ENCODE results near the gene NAA11.
"Not testable (repeated sequence)": the region's sequence is repeated elsewhere in the genome, so short reads cannot be mapped to it uniquely, and the experiment has no call there.

Gene NAA11

DNA sequence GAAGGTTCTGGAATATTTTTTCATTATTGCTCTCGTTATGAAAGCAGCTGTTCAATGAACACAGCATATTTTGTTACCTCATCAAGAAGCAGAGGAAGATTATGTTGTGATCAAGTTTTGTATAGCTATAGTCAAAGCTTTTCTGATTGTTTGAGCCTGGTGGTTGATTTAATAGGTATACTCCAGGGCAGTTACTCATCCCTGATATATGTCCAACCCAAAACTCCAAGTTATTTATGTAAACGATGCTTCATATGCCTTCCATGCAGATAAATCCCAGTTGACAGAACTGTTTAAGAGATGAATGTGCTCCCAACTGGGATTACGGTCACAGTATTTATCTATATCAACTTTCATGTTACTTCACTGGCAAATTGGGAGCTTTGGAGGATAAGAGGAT is 19.1 kb downstream of the NAA11 start:
- no peak for DNase-seq

DNA sequence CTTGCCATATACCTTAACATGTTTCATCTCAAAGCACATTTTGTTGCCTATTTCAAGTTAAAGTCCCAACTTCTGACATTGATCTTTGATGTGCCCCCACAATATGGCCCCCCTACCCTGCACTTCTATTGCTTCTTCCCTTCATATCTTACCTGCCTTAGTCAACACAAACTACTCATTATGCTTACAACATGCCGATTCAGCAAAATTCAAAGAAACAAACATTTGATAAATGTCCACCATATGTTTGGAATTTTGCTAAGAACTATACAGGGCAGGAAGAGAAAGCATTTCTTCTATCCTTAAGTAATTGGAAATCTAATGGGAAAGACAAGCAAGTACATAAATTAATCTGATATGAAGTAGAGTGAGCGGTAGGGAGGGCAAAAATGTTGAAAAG is 25.6 kb downstream of the NAA11 start:
- no peak for DNase-seq

DNA sequence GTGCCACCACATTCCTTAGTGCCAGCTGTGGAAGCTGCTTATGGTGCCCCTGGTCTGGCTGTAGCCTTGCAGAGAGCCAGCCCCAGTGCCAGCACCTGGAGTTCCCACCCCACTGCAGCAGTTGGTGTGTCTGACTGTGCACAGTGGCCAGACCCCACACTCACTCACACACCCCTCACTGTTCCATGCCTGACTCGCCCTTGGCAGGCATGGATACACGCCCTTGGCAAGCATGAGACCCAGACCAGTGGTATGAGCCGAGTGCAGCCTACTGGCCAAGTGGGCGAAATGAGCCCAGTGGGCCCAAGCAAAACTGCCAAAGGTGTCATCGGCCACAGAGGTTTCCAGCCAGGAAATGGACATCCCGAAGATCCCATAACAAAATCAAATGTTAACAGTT is 27.4 kb downstream of the NAA11 start:
- DNase-seq: no peak

DNA sequence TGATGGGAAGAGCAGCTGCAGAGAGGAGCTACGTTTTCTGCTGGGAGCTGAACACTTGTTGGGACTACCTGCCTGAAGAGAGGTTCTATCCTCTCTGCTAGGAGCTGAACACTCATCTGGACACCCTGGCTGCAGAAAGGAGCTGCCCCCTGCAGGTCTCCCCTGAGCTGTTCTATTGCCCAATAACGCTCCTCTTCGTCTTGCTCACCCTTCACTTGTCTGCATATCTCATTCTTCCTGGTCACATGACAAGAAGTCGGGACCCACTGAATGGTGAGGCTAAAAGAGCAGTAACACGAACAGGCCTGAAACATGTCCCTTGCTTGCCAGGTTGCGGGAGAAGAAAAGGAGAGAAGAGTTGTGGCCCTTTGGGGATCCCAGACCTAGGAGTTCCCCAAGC is 27.8 kb downstream of the NAA11 start:
- DNase-seq: no peak

DNA sequence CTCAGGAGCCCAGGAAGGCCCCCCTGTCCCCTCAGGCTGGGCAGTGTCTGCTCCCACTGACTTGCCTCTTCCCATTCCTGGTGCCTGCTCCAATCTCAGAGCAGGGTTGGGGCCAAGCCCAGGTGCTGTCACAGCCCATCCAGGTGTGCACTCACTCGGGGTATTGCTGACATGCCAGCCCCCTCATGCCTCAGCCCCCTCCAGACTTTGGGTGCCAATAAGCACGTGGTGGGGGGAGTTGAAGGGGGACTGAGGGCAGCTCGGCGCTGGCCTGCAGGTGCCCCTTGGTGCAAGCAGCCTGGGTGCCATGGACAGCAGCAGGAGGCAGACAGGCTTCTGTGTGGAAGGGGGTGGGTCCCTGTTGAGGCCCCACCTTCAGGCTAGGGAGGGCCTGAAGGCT is 28.4 kb downstream of the NAA11 start:
- no peak for DNase-seq

DNA sequence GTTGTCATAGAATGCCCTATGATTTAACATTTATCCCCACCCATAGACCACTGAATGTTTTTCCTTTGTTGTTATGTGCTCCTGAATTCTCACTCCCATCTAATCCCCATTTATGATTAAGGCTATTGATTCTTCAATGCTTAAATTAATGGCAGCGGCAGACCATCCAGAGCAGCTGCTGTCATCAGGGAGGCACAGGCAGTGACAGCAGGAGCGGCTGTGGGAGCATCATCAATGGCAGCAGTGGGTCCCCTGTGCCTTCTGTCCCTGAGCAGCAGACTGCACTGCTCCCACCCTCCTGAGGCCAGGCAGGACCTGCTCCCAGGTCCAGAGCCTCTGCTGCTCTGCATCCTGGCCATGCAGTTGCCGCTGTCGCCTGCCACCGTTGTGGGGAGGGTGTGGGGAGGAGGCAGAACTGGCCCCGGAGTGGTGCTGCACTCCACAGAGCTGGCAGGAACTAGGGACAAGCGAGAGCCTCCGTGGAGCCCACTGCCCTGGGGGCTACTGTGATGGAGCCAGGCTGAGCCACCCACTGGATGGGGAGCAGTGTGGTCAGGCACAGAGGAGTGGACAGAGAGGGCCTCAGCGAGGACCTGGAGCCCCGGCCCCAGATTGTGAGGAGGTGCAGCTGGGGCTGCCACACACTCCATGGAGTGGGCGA is 29.0 kb downstream of the NAA11 start:
- no peak for DNase-seq

DNA sequence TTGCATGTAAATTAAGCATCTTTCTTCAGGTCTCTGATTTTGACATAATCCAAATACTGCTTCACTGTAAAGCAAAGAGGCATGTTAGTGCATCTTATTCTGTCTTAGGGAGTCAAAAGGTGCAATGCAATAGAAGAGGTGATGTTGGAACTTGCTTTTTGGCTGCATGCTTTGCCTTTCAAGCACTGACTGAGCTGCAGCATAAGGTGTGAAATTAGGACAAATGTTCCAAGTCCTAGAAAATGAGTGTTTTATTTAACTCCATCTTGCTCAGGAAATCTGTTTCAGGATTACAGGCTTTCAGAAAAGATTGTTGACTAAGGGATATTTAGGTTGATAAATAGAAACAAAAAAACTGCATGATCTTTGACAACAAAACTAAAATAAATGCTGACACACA is 30.8 kb downstream of the NAA11 start:
- DNase-seq: no peak

DNA sequence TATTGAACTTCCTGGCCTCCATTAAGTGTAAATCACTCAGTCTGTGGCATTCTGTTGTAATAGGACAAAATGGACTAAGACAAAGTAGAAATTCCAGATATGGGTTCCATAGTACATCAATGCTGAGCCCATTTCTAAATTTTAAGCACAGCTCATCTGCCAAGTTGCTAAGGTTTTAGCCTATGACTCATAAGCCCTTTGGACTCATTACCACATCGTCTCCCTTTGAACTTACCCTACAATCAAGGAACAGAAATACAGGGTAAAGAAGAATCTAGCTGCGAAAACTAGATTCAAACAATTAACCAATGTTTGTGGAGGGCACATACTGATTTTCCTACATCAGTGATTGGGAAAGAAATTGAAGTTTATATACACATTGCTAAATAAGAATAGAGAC is 31.8 kb downstream of the NAA11 start:
- no peak for DNase-seq

DNA sequence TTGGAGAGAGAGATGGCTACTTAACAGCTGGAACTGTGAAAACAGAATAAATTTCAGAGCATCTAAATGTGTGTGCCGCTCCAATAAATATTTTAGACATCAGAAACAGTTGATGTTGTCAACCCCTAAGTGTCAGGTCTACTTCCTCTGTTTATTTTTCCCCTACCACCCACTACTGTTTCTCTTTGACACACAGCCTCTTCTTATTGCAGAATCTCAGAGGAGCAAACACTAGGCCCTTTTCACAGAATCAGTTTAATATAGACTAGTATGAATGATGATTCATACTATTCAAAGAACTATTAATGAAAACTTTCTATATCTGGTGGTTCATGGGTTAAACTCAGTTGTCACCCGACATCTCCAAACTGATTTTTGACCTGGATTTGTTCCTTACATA is 33.9 kb downstream of the NAA11 start:
- DNase-seq: no peak

DNA sequence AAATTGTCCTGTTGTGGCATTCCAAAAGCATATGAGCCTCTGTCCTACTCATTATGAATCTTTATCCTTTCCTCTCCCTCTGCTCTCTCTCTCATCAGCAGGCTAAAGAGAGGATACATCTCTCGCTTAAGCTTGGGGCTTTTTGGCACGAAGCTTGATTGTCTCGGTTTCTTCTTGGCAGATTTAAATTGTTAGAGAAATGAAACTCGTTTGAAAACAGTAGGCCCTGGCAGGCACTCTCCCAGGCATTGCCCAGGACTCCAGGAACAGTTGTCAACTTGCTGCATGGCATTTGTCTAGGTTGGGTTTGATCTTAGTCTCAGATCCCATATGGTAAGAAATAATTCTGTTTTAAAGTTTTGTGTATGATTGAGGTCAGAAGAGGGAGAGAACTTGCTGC is 35.5 kb downstream of the NAA11 start:
- no peak for DNase-seq

DNA sequence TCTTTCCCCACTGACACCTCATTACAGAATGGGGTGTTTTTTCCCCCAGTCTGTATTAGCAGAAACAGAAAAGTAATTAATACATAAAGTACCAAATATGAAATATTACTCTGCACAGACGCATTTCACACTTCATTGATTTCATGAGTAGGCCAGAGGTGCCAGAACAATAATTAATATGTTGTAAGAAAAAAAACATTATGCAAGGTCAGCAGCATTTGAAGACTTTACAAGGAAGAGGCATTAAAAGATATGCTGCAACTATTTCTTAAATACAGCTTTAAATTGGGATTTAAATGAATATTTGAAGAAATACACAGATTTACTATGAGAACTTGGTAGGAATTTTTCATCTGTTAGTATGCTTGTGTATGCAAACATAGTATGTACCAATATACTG is 37.7 kb downstream of the NAA11 start:
- DNase-seq: no peak

DNA sequence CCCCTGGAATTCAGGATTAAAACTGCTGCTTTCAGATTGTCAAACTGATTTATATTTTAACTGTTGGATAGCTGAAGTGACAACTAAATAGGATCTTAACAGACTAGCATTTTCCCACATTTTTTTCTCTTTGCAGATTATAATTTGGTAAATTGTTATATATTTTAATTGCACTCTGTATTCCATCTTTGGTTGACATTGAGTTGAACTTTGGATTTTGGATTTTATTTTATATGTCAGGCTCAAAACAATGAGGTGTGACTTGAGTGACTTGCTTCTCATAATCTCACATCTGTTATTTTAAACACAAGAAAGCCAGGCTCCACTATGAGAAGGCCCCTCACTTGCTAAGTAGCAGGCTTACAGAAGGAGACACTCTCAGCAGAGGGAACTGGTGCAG is 38.1 kb downstream of the NAA11 start:
- DNase-seq: no peak

DNA sequence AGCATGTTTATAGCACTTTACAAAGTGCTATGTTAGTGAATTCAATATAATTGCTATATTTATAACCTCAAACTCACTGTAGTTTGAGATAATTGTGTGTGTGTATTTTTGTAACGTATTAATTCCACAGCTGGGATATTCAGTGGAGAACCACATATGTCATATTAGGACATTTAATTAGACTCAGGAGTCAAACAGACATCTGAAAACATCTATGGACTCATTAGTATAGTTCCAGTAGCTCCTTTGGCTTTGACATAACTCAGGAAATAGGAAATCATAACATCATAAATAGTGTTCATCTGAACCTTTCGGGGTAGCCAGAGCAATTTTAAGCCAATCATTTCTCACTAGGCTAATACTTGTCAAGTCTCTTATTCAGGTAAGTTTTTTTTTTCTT is 38.8 kb downstream of the NAA11 start:
- DNase-seq: no peak

DNA sequence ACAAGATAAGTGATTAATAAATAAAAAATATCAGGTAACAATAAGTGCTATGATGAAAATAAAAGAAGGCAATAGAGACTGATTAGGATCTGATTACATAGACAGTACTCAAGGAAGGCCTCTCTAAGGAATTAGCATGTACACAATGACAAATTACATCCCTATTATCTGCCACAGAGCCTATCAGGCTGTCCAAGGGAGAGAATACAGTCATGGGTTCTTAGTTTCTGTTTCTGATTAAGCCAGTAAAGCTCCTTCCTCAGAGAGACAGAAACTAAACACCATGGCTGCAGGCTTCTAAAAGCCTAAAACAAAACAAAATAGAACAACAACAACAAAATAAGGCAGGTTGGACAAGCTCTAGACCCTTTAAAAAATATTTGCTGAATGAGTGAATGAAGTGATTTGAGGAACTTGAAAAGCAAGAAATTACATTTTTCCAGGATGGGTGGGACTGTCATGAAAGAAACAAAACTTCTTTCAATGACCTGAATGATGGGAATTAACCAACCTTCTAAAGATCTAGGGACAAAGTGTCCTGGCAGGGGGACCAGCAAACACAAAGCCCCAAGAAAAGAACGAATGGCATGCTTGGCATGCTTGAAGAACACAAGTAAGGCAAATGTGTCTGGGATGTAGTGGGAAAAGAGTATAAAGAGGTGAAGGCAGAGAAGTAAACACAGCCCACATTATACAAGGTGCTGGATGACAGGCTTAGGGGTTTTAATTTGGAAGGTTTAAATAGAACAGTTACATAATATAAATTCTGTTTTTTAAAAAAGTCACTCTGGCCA is 44.1 kb downstream of the NAA11 start:
- no peak for DNase-seq

DNA sequence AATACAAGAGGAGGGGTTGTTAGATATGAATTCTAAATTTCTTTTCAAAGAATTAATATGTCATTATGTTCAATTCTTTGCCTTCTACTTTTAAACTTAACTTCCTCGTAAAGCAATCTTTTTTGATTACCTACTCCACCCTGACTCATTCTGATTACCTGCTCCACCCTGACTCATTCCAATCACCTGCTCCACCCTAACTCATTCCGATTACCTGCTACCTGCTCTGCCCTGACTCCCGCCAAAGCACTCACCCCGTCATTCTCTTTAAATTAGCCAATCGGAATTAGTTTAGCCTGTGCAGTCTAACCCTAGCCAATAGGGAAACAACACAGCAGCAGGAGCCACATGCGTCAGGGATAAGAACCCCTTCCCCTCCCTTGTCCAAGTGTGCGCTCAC is 48.4 kb downstream of the NAA11 start:
- not testable (repeated sequence) for DNase-seq

DNA sequence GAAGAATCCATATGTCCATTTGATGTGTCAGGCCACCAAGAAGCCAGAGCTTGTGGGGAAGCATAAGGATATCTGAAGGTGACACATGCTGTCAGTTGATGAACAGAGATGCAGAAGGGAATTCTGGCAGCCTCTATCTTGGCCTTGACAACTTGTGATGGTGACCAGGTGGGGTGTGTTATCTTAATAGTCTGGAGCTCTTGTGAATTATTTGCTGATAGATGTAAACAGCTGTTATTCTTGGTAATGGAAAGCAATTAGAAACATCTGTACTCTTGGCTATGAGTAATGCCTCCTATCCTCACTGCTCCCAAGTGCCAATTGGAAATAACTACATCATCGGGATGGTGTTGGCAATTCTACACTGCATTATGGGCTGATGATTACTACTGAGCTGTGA is 51.9 kb downstream of the NAA11 start:
- no peak for DNase-seq

DNA sequence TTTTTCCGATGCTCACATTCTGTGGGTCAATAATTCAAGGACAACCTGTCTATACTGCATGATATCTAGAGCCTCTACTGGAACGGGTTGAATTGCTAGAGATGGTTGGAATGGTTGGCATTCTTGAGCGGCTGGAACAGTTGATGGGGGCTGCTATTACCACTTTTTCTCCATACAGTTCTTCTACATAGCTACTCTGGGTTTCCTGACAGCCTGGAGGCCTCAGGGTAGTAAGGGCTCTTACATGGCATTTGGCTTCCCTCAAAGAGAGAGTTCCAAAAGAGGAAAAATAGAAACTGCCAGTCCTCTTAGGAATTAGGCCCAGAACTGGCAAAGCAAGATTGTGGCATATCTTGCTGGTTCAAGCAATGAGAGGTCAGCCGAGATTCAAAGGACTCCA is 53.1 kb downstream of the NAA11 start:
- DNase-seq: no peak

DNA sequence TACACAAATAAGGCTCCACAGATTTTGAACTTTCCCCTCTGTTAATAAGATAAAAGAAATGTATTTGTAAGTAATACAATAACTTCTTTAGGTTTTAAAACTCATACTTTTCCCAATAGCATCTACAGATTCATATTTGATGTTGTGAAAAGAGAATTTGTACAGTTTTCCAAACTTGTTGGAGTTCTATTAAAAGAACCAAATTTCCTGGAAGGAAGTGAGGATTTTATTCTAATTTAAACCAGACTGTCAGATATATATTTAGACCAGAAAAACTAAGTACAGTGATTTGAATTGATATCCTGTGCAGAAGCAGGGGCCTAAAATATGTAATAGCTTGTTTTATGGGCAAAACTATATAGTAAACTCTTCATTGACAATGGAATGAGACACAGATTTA is 53.7 kb downstream of the NAA11 start:
- no peak for DNase-seq

DNA sequence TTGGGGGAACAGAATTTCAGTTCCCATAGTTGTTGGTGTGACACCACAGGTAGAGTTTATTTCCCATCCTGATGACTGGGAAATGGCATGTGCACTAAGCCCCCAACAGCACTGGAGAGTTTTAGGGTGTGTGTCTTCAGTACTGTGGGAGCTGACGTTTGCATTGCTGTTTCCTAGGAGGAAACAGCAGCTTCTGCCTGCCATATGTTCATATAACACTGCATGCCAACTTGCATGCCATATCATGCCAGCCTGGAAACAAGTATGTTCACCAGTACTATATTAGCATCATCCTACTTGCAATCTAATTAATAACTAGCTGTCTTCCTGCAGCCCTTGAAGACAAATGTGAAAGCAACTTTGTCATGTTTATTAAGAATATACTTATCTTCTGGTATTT is 58.2 kb downstream of the NAA11 start:
- no peak for DNase-seq

Data from Kasumi-1 (cell line).